Measurements from ENCODE around the gene SWAP70. TPM values are rescaled to one million over a fixed set of nuclear protein-coding genes. Genes with fewer than 3 reads are reported as not detected.

Gene SWAP70
- total and polyA plus RNA-seq, 2 of the 8 experiments (the other 6 are each of a cell fraction or from before 2014, with no cell fraction given): 14.8 to 37.5 TPM

- Histone ChIP-seq H2BK12ac (ENCODE audit: low read depth, low read length) (peak overlapping the region; percentile 75), H3K18ac (ENCODE audit: extremely low read depth, low read length) (peak overlapping the region; percentile 93), H3K23ac (ENCODE audit: insufficient read length) (no peak overlapping the region), H3K14ac (ENCODE audit: insufficient read length) (no peak overlapping the region), H3K56ac (replicated peaks; ENCODE audit: insufficient read length, low read depth, low read length) (peak overlapping the region; percentile 5), H3K4me3 (ENCODE audit: extremely low read depth in 1 of 4, insufficient read depth in 2 of 4, low read depth in 3 of 4, low read length in 4 of 4) (peak overlapping the region; percentile 23 to 59 (median 48)), H2BK120ac (replicated peaks; ENCODE audit: low read depth, low read length) (peak overlapping the region; percentile 66), H3K23me2 (ENCODE audit: low read depth, low read length) (peaks cover 5% of the 10 kb centered on the region), H2BK5ac (ENCODE audit: low read depth, low read length) (peak overlapping the region; percentile 71; the same call in 1 of the 2 replicates), H2BK20ac (ENCODE audit: low read length) (peak overlapping the region; percentile 91; the same call in 1 of the 2 replicates), H3K4me1 (replicated peaks in 1 of 4; ENCODE audit: control insufficient read depth in 3 of 4, insufficient read depth in 4 of 4, low read length in 3 of 4) (peaks cover 0 to 20% (median 14%) of the 10 kb centered on the region in 4 experiments; a peak in 6 of 7 replicates), H4K8ac (ENCODE audit: extremely low read depth, insufficient read depth, low read length) (peak overlapping the region; percentile 76), H3K27ac (ENCODE audit: low read depth, low read length) (no peak overlapping the region), H3K36me3 (ENCODE audit: control insufficient read depth in 2 of 4, insufficient read depth in 4 of 4, low read length in 3 of 4) (no peaks in the 10 kb centered on the region), H4K20me1 (replicated peaks in 1 of 2; ENCODE audit: control insufficient read depth in 1 of 2, insufficient read depth in 2 of 2, low read length in 2 of 2) (no peaks in the 10 kb centered on the region), H3K79me2 (ENCODE audit: control insufficient read depth in 1 of 2, insufficient read depth in 2 of 2, low read length in 2 of 2) (no peaks in the 10 kb centered on the region), H2AK5ac (ENCODE audit: low read depth, low read length) (0 out of 2 replicates have a peak overlapping the region, but pooled peaks have one; percentile 82), H3K79me1 (ENCODE audit: low read depth, low read length) (no peaks in the 10 kb centered on the region), H3K4ac (replicated peaks; ENCODE audit: insufficient read length, low read depth, low read length) (peak overlapping the region; percentile 94), H2AFZ (ENCODE audit: low read length) (peak overlapping the region; percentile 15; the same call in 1 of the 2 replicates), H4K91ac (replicated peaks; ENCODE audit: insufficient read length, low read length) (peak overlapping the region; percentile 94), H3K4me2 (ENCODE audit: insufficient read depth in 1 of 2, low read depth in 2 of 2, low read length in 2 of 2) (peak overlapping the region; percentile 49 to 90), H2BK15ac (ENCODE audit: low read length) (peak overlapping the region; percentile 92), H4K5ac (ENCODE audit: insufficient read length, low read depth, low read length) (peak overlapping the region; percentile 64), H3K9ac (replicated peaks in 1 of 4; ENCODE audit: extremely low read depth in 1 of 4, low read depth in 3 of 4, low read length in 3 of 4) (peak overlapping the region in 2 of 4 experiments; percentile 52 to 56; a peak in 4 of 7 replicates), H3K27me3 (replicated peaks in 1 of 4; ENCODE audit: control insufficient read depth in 3 of 4, extremely low read depth in 1 of 4, insufficient read depth in 3 of 4, low read length in 3 of 4) (no peaks in the 10 kb centered on the region), H3K9me3 (ENCODE audit: insufficient read depth in 2 of 2, low read depth in 1 of 2, low read length in 1 of 2) (no peaks in the 10 kb centered on the region)
- FAIRE-seq (no peak), DNase-seq (ENCODE audit: low read depth in 1 of 2, low spot score in 2 of 2) (peak in 1 of 2 experiments; percentile 79)
- 42% methylated on average over 46 of the region's 58 CpGs; no CpG with 5 or more reads in 1 of the 2 experiments for WGBS, 2 experiments (ENCODE audit: extremely low coverage in 1 of 2, insufficient coverage in 1 of 2, insufficient read length in 1 of 2, insufficient replicate concordance in 2 of 2, low coverage in 1 of 2, low lambda C conversion rate in 2 of 2, missing lambda C conversion rate in 1 of 2)
- POLR2A ChIA-PET (ENCODE audit: partially characterized antibody): interaction anchor here (1.2 to 2.4 kb wide), 4 partner anchors 46 to 593 kb away, joined by 3 to 11 read pairs (median 5); partner anchors contain the start of gene ZNF143
- CTCF ChIA-PET (ENCODE audit: partially characterized antibody): interaction anchor here (0.5 to 3.4 kb wide), 45 partner anchors 8 to 783 kb away, joined by 3 to 22 read pairs (median 3); partner anchors contain the start of gene ADM
- TF ChIP-seq CTCF (IDR thresholded peaks at IDR 0.05; ENCODE audit: control extremely low read depth in 1 of 3, insufficient read depth in 1 of 3, low read depth in 1 of 3, low read length in 3 of 3) (peak in 1 of 3 experiments; percentile 0; a peak in 1 of 4 replicates), MAFK (IDR thresholded peaks at IDR 0.05; ENCODE audit: low read depth, low read length) (no peak), ASH2L (IDR thresholded peaks at IDR 0.05; ENCODE audit: low read length) (peak; percentile 29), CBX8 (IDR thresholded peaks at IDR 0.05; ENCODE audit: borderline replicate concordance, low read depth, low read length) (no peak), POLR2AphosphoS5 (IDR thresholded peaks at IDR 0.05; ENCODE audit: low read depth, low read length) (no peak), KDM4A (IDR thresholded peaks at IDR 0.05; ENCODE audit: low read depth, low read length, severe bottlenecking) (peak; percentile 54), POLR2A (IDR thresholded peaks at IDR 0.05; ENCODE audit: control extremely low read depth in 1 of 2, low read depth in 2 of 2, low read length in 2 of 2) (0 out of 3 replicates have a peak, but pooled peaks of 1 of the 2 experiments have one; percentile 10)
- TF ChIP-seq, protein P1, sequence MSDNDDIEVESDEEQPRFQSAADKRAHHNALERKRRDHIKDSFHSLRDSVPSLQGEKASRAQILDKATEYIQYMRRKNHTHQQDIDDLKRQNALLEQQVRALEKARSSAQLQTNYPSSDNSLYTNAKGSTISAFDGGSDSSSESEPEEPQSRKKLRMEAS (IDR thresholded peaks at IDR 0.05): peak; percentile 27
Measured at GRCh38 chr11:9758637-9759518, 95.0 kb downstream of the SWAP70 start.
